Stimulated activated CD4-positive, alpha-beta T cell treated with anti-CD3 and anti-CD28 coated beads, Interleukin-4, amount 100 ng/mL, for 1 hour (primary cell): Measurements from ENCODE around the gene OSBPL1A.

Source experiments
- DNase-seq: peaks from one replicate; pipeline ENCODE4 v3.0.0-alpha.2; 2020

Gene OSBPL1A

GRCh38 chr18:24397694-24398368 lies at the start of gene OSBPL1A:
Gene OSBPL1A, minus strand, starts transcription at chr18:24397824. Its CDS starts 20,291 bp downstream, at chr18:24377533.
- DNase-seq, result peak; percentile 80

- no peak for DNase-seq
Measured at GRCh38 chr18:24446953-24447538, 49.4 kb upstream of the OSBPL1A start.

- DNase-seq, result no peak
Measured at GRCh38 chr18:24446453-24446852, 48.8 kb upstream of the OSBPL1A start.

GRCh38 chr18:24443870-24444269 lies 46.2 kb upstream of the OSBPL1A start:
- no peak for DNase-seq

- no peak for DNase-seq
Measured at GRCh38 chr18:24436939-24437338, 39.3 kb upstream of the OSBPL1A start.

- DNase-seq, result no peak
Measured at GRCh38 chr18:24432618-24433017, 35.0 kb upstream of the OSBPL1A start.

GRCh38 chr18:24429188-24429587 lies 31.6 kb upstream of the OSBPL1A start:
- no peak for DNase-seq

- DNase-seq, result no peak
Measured at GRCh38 chr18:24428709-24429108, 31.1 kb upstream of the OSBPL1A start.

- no peak for DNase-seq
Measured at GRCh38 chr18:24427484-24427883, 29.9 kb upstream of the OSBPL1A start.

GRCh38 chr18:24426398-24427294 lies 29.0 kb upstream of the OSBPL1A start, which contains the start of gene IMPACT:
Gene IMPACT, plus strand, starts transcription at chr18:24426670. Its CDS starts 87 bp downstream, at chr18:24426757.
- peak; percentile 82 for DNase-seq

GRCh38 chr18:24426073-24426397 lies 28.4 kb upstream of the OSBPL1A start:
- DNase-seq, result no peak

- no peak for DNase-seq
Measured at GRCh38 chr18:24421831-24422230, 24.2 kb upstream of the OSBPL1A start.

GRCh38 chr18:24420551-24420950 lies 22.9 kb upstream of the OSBPL1A start:
- no peak for DNase-seq

GRCh38 chr18:24417480-24417879 lies 19.9 kb upstream of the OSBPL1A start:
- DNase-seq, result no peak

GRCh38 chr18:24414349-24415003 lies 16.9 kb upstream of the OSBPL1A start:
- peak; percentile 20 for DNase-seq

- DNase-seq, result no peak
Measured at GRCh38 chr18:24413148-24413547, 15.5 kb upstream of the OSBPL1A start.

- DNase-seq, result no peak
Measured at GRCh38 chr18:24408496-24408895, 10.9 kb upstream of the OSBPL1A start.

- DNase-seq, result no peak
Measured at GRCh38 chr18:24404591-24404990, 7.0 kb upstream of the OSBPL1A start.

- no peak for DNase-seq
Measured at GRCh38 chr18:24403076-24403475, 5.5 kb upstream of the OSBPL1A start.

- DNase-seq, result peak; percentile 9
Measured at GRCh38 chr18:24402209-24402785, 4.7 kb upstream of the OSBPL1A start.

- no peak for DNase-seq
Measured at GRCh38 chr18:24400587-24400986, 3.0 kb upstream of the OSBPL1A start.

GRCh38 chr18:24398540-24398939 lies 916 bp upstream of the OSBPL1A start:
- no peak for DNase-seq
